Measurements from ENCODE around the gene PPP1R7.

DNA sequence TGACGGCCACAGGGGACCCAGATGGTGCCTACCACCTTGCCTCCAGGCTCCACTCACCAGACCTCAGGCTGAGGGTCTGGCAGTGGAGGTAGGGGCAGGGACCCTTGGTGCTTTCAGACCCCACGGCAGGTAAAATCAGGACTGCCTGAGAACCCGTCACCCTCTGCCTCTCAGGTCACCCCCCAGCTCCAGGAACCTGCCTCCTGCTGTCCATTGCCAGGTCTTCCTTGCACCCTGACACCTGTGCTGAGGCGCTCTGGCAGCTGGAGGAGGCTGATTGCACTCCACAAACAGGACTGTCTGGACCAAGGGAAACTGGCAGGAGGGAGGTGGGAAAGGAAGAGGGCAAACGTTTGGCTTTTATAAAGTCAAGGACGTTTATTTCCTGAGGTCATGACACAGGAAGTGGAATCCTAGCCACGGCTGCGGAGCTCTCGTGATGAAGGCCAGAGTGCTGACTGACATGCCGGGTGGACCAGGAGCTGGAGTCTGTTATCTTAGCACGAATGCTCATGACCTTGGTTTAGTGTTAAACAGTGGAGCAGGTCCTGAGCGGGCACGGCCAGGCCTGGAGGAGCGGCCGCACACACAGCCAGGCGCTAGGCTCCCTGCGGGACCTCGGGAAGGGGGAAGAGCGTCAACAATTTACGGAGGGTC lies 78.7 kb downstream of the PPP1R7 start:
- TF ChIP-seq POLR2AphosphoS5 (IDR thresholded peaks at IDR 0.05): no peak
- TF ChIP-seq, protein P1, sequence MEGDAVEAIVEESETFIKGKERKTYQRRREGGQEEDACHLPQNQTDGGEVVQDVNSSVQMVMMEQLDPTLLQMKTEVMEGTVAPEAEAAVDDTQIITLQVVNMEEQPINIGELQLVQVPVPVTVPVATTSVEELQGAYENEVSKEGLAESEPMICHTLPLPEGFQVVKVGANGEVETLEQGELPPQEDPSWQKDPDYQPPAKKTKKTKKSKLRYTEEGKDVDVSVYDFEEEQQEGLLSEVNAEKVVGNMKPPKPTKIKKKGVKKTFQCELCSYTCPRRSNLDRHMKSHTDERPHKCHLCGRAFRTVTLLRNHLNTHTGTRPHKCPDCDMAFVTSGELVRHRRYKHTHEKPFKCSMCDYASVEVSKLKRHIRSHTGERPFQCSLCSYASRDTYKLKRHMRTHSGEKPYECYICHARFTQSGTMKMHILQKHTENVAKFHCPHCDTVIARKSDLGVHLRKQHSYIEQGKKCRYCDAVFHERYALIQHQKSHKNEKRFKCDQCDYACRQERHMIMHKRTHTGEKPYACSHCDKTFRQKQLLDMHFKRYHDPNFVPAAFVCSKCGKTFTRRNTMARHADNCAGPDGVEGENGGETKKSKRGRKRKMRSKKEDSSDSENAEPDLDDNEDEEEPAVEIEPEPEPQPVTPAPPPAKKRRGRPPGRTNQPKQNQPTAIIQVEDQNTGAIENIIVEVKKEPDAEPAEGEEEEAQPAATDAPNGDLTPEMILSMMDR (IDR thresholded peaks at IDR 0.05): no peak
